ENCODE data around the gene KHDRBS1. TPM values are rescaled to one million over a fixed set of nuclear protein-coding genes. Genes with fewer than 3 reads are reported as not detected.

The KHDRBS1 gene
- total RNA-seq, 1 donor from 2014 or later, result 139 TPM

GRCh38 chr1:32031578-32032274 lies 18.1 kb downstream of the KHDRBS1 start:
- Mint-ChIP-seq H3K36me3 (ENCODE audit: low read depth, unreplicated experiment) (peaks cover 21% of the 10 kb centered on the region), H3K27ac (ENCODE audit: unreplicated experiment) (peak overlapping the region; percentile 66), H3K27me3 (ENCODE audit: low read depth, unreplicated experiment) (no peaks in the 10 kb centered on the region), H3K9me3 (ENCODE audit: unreplicated experiment) (no peaks in the 10 kb centered on the region), H3K4me1 (ENCODE audit: low read depth, unreplicated experiment) (peaks cover 46% of the 10 kb centered on the region), H3K4me3 (ENCODE audit: unreplicated experiment) (peak overlapping the region; percentile 22)
- H3K9me3 ChIP-seq (ENCODE audit: insufficient read depth, low read depth, low read length), result no peaks in the 10 kb centered on the region
- peak overlapping the region; percentile 56 for H3K9ac ChIP-seq (ENCODE audit: low read length)
- H3K27ac ChIP-seq (ENCODE audit: low read depth, low read length), result peak overlapping the region; percentile 51
- peaks cover 41% of the 10 kb centered on the region for H3K36me3 ChIP-seq (ENCODE audit: insufficient read depth, low read length)
- H3K4me1 ChIP-seq (ENCODE audit: insufficient read depth, low read length), result peaks cover 18% of the 10 kb centered on the region
- peaks cover 93% of the 10 kb centered on the region for H4K20me1 ChIP-seq (ENCODE audit: insufficient read depth, low read length)
- no peak overlapping the region for H2AFZ ChIP-seq (ENCODE audit: low read depth, low read length)
- peak; percentile 72 for FAIRE-seq
- peaks cover 98% of the 10 kb centered on the region for H3K79me2 ChIP-seq (ENCODE audit: insufficient read depth, low read length)
- peak; percentile 71 for DNase-seq (ENCODE audit: low read depth)
- H3K4me3 ChIP-seq (ENCODE audit: insufficient read depth, low read depth, low read length), result peak overlapping the region; percentile 15
- TF ChIP-seq CTCF (IDR thresholded peaks at IDR 0.05; ENCODE audit: insufficient read depth, low read depth, low read length) (no peak), EZH2 (IDR thresholded peaks at IDR 0.05; ENCODE audit: insufficient read depth, low read length) (no peak)
- H3K4me2 ChIP-seq (ENCODE audit: low read length), result peak overlapping the region; percentile 69
- no peaks in the 10 kb centered on the region for H3K27me3 ChIP-seq (ENCODE audit: insufficient read depth, low read length)

- H4K20me1 ChIP-seq (ENCODE audit: insufficient read depth, low read length), result peaks cover 93% of the 10 kb centered on the region
- H3K27ac ChIP-seq (ENCODE audit: low read depth, low read length), result peak overlapping the region; percentile 51
- H3K4me3 ChIP-seq (ENCODE audit: insufficient read depth, low read depth, low read length), result no peak overlapping the region
- peaks cover 98% of the 10 kb centered on the region for H3K79me2 ChIP-seq (ENCODE audit: insufficient read depth, low read length)
- peaks cover 18% of the 10 kb centered on the region for H3K4me1 ChIP-seq (ENCODE audit: insufficient read depth, low read length)
- Mint-ChIP-seq H3K36me3 (ENCODE audit: low read depth, unreplicated experiment) (peaks cover 24% of the 10 kb centered on the region), H3K27ac (ENCODE audit: unreplicated experiment) (peak overlapping the region; percentile 6), H3K27me3 (ENCODE audit: low read depth, unreplicated experiment) (no peaks in the 10 kb centered on the region), H3K9me3 (ENCODE audit: unreplicated experiment) (no peaks in the 10 kb centered on the region), H3K4me3 (ENCODE audit: unreplicated experiment) (peak overlapping the region; percentile 4), H3K4me1 (ENCODE audit: low read depth, unreplicated experiment) (peaks cover 46% of the 10 kb centered on the region)
- DNase-seq (ENCODE audit: low read depth), result no peak
- peaks cover 46% of the 10 kb centered on the region for H3K36me3 ChIP-seq (ENCODE audit: insufficient read depth, low read length)
- peak overlapping the region; percentile 56 for H3K9ac ChIP-seq (ENCODE audit: low read length)
- H3K27me3 ChIP-seq (ENCODE audit: insufficient read depth, low read length), result no peaks in the 10 kb centered on the region
- FAIRE-seq, result peak; percentile 29
- H2AFZ ChIP-seq (ENCODE audit: low read depth, low read length), result no peak overlapping the region
- peak overlapping the region; percentile 69 for H3K4me2 ChIP-seq (ENCODE audit: low read length)
- H3K9me3 ChIP-seq (ENCODE audit: insufficient read depth, low read depth, low read length), result no peaks in the 10 kb centered on the region
- TF ChIP-seq CTCF (IDR thresholded peaks at IDR 0.05; ENCODE audit: insufficient read depth, low read depth, low read length) (no peak), EZH2 (IDR thresholded peaks at IDR 0.05; ENCODE audit: insufficient read depth, low read length) (no peak)
Observed at GRCh38 chr1:32032275-32032615, 18.6 kb downstream of the KHDRBS1 start.

- Mint-ChIP-seq H3K4me1 (ENCODE audit: low read depth, unreplicated experiment) (peaks cover 44% of the 10 kb centered on the region), H3K36me3 (ENCODE audit: low read depth, unreplicated experiment) (peaks cover 34% of the 10 kb centered on the region), H3K27me3 (ENCODE audit: low read depth, unreplicated experiment) (no peaks in the 10 kb centered on the region), H3K4me3 (ENCODE audit: unreplicated experiment) (no peak overlapping the region), H3K9me3 (ENCODE audit: unreplicated experiment) (no peaks in the 10 kb centered on the region), H3K27ac (ENCODE audit: unreplicated experiment) (peak overlapping the region; percentile 36)
- DNase-seq (ENCODE audit: low read depth) (no peak), FAIRE-seq (no peak)
- Histone ChIP-seq H3K79me2 (ENCODE audit: insufficient read depth, low read length) (peaks cover 97% of the 10 kb centered on the region), H3K27ac (ENCODE audit: low read depth, low read length) (no peak overlapping the region), H3K4me3 (ENCODE audit: insufficient read depth, low read depth, low read length) (no peak overlapping the region), H3K4me2 (ENCODE audit: low read length) (no peak overlapping the region), H3K9me3 (ENCODE audit: insufficient read depth, low read depth, low read length) (no peaks in the 10 kb centered on the region), H3K9ac (ENCODE audit: low read length) (no peak overlapping the region), H2AFZ (ENCODE audit: low read depth, low read length) (no peak overlapping the region), H4K20me1 (ENCODE audit: insufficient read depth, low read length) (peaks cover 93% of the 10 kb centered on the region), H3K36me3 (ENCODE audit: insufficient read depth, low read length) (peaks cover 68% of the 10 kb centered on the region), H3K4me1 (ENCODE audit: insufficient read depth, low read length) (peaks cover 18% of the 10 kb centered on the region), H3K27me3 (ENCODE audit: insufficient read depth, low read length) (no peaks in the 10 kb centered on the region)
- TF ChIP-seq CTCF (IDR thresholded peaks at IDR 0.05; ENCODE audit: insufficient read depth, low read depth, low read length) (no peak), EZH2 (IDR thresholded peaks at IDR 0.05; ENCODE audit: insufficient read depth, low read length) (no peak)
Observed at GRCh38 chr1:32035119-32035518, 21.5 kb downstream of the KHDRBS1 start.
